GM12891 (cell line): ENCODE measurements around the gene DNAJB9.

Experiments
- POLR2A ChIP-seq: IDR thresholded peaks from 2 replicates; pipeline ENCODE4 v1.6.1; 2011; ENCODE audit warnings: low read depth, low read length, control low read depth
- POLR2AphosphoS5 ChIP-seq: IDR thresholded peaks from 2 replicates; pipeline ENCODE4 v1.6.1; 2011; ENCODE audit warnings: low read depth, low read length, control low read depth

- TF ChIP-seq POLR2AphosphoS5 (no peak), POLR2A (no peak)
These were observed 10.4 kb upstream of the DNAJB9 start for GRCh38 chr7:108559253-108559652.
